Adrenal gland (tissue), 12 donors: ENCODE measurements around the gene CA10. TPM values are rescaled to one million over a fixed set of nuclear protein-coding genes. Genes with fewer than 3 reads are reported as not detected.

Experiments
- DNase-seq, 7 donors: peaks; one replicate each; pipeline ENCODE4 v3.0.0-alpha.2; 2019 to 2020
- H3K27ac ChIP-seq, 5 donors: fragments of 200-600 bp; sonication (generic) in 4 of 5; 1 replicate in 3 of 5; 2 replicates in 2 of 5; pipeline versions ENCODE4 v1.5.1 to v1.8.0; 2016 to 2020; ENCODE audit warnings: mild to moderate bottlenecking in 1 of 5
- H3K27me3 ChIP-seq: fragments of 200-600 bp; 2 replicates; pipeline ENCODE4 v1.8.0; 2021
- H3K36me3 ChIP-seq, 2 donors: fragments of 200-600 bp; replicated peaks in 1 of 2; 1 replicate in 1 of 2; 2 replicates in 1 of 2; pipeline versions ENCODE4 v1.5.1 to v1.8.0; 2018 to 2022
- H3K4me1 ChIP-seq, 2 donors: fragments of 200-600 bp; replicated peaks in 1 of 2; 1 replicate in 1 of 2; 2 replicates in 1 of 2; pipeline versions ENCODE4 v1.5.1 to v1.8.0; 2018 to 2021
- H3K4me3 ChIP-seq, 4 donors: fragments of 200-600 bp; sonication (generic) in 3 of 4; one replicate each; pipeline ENCODE4 v1.5.1; 2016 to 2018
- H3K9me3 ChIP-seq, 3 donors: fragments of 200-600 bp; sonication (generic) in 1 of 3; replicated peaks in 1 of 3; 1 replicate in 2 of 3; 2 replicates in 1 of 3; pipeline versions ENCODE4 v1.5.1 to v1.8.0; 2016 to 2021
- POLR2A ChIP-seq, 2 donors: fragments of 450-650 bp; IDR thresholded peaks; one replicate each; pipeline ENCODE4 v1.6.1; 2017; ENCODE audit warnings: antibody characterized with exemption in 2 of 2, mild to moderate bottlenecking in 2 of 2, moderate library complexity in 1 of 2
- whole genome bisulfite sequencing, 4 donors: extraction: QIAGEN DNeasy Blood & Tissue Kit in 2 of 4; methylation state at CpG; one replicate each; pipeline versions ENCODE4 v1.1.5 to v1.1.7; 2013 to 2017; 5-methylcytosine and 5-hydroxymethylcytosine counted together
- intact Hi-C, 2 donors: fragments of 100-400 bp; cut with DNase I; formaldehyde crosslinking; loops; one replicate each; pipeline versions ENCODE4 v1.14.1 to v1.15.0; 2022 to 2023
- polyA plus RNA-seq, 3 donors: library from polyadenylated mRNA; stranded (reverse); fragments of 200-250 nt in 2 of 3; fragments of 350-450 nt in 1 of 3; fragmentation: Illumina TruSeq in 1 of 3; extraction: RNeasy Lipid Tissue Mini Kit (QIAGEN cat#74804) in 1 of 3; gene quantifications; one replicate each; pipeline ENCODE4 v1.2.3, GENCODE V29; 2013 to 2014
- total RNA-seq, 9 donors: library from RNA; depleted of rRNA in 4 of 9; stranded (reverse); fragments of >200 nt in 4 of 9; fragments of 120-200 nt in 1 of 9; fragmentation: NEBNext Ultra II Directional in 1 of 9; extraction: Animal tissue kit (Norgen Biotek cat#: 25700) in 1 of 9; gene quantifications; one replicate each; pipeline versions ENCODE4 v1.1.0 to v1.2.4, GENCODE V29; 2013 to 2023
- TF ChIP-seq, protein P1 (sequence below), 6 experiments: fragments of 450-650 bp in 4 of 6; fragments of 200-600 bp in 2 of 6; sonication (generic) in 1 of 6; IDR thresholded peaks; 1 replicate in 5 of 6; 2 replicates in 1 of 6; pipeline versions ENCODE4 v1.5.1 to v1.8.0; 2016 to 2021; ENCODE audit warnings: antibody characterized with exemption in 6 of 6, mild to moderate bottlenecking in 2 of 6, moderate library complexity in 1 of 6
- donor health status: healthy with polysubstance abuse.
- donor health status: Bipolar disorder and iron deficiency.
- donor health status: DM: yes; HTN: yes; CAD: no.
- donor health status: DM: no; HTN: no; CAD: no.
- donor health status: DM: no; HTN: no; CAD: no.
- donor health status: DM: yes; HTN: yes; CAD: no.

Gene CA10
- total and polyA plus RNA-seq, 12 donors, result 0.27 to 3.1 (median 2.5) TPM; not detected in 5

- Histone ChIP-seq H3K4me1 (peaks cover 0 to 6% of the 10 kb centered on the region in 2 donors), H3K9me3 (no peaks in the 10 kb centered on the region), H3K27ac (no peak overlapping the region), H3K4me3 (no peak overlapping the region), H3K27me3 (no peaks in the 10 kb centered on the region), H3K36me3 (no peaks in the 10 kb centered on the region)
- WGBS, 4 donors, result 74 to 83% (median 80%) methylated on average over 6 of the region's 6 CpGs
- intact Hi-C loops, result no loop called here
- TF ChIP-seq POLR2A (IDR thresholded peaks at IDR 0.05), result no peak
- TF ChIP-seq, protein P1, sequence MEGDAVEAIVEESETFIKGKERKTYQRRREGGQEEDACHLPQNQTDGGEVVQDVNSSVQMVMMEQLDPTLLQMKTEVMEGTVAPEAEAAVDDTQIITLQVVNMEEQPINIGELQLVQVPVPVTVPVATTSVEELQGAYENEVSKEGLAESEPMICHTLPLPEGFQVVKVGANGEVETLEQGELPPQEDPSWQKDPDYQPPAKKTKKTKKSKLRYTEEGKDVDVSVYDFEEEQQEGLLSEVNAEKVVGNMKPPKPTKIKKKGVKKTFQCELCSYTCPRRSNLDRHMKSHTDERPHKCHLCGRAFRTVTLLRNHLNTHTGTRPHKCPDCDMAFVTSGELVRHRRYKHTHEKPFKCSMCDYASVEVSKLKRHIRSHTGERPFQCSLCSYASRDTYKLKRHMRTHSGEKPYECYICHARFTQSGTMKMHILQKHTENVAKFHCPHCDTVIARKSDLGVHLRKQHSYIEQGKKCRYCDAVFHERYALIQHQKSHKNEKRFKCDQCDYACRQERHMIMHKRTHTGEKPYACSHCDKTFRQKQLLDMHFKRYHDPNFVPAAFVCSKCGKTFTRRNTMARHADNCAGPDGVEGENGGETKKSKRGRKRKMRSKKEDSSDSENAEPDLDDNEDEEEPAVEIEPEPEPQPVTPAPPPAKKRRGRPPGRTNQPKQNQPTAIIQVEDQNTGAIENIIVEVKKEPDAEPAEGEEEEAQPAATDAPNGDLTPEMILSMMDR (IDR thresholded peaks at IDR 0.05), result no peak
- no peak for DNase-seq
Measured at GRCh38 chr17:51601622-51602261, 556.8 kb downstream of the CA10 start.

DNA sequence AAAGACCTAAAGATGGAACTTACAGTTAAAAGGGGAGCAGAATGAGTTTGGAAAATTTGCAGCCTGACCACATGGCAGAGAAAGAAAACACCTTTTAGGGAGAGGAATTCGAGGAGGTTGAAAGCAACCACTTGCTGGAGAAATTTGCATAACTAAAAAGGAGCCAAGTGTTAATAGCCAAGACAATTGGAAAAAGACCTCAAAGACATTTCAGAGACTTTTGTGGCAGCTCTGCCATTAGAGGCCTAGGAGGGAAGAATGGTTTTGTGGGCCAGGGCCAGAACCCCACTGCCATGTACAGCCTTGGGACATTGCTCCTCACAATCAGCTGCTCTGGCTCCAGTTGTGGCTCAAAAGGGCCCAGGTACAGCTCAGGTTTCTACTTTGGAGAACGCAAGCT lies 559.7 kb downstream of the CA10 start:
- H3K9me3 ChIP-seq, result no peaks in the 10 kb centered on the region
- DNase-seq, result no peak
- intact Hi-C loops, result no loop called here
- WGBS, 4 donors, result 76 to 88% (median 83%) methylated on average over 2 of the region's 2 CpGs
- no peak overlapping the region for H3K27ac ChIP-seq
- H3K36me3 ChIP-seq, result no peaks in the 10 kb centered on the region
- H3K27me3 ChIP-seq, result no peaks in the 10 kb centered on the region
- peaks cover 0 to 6% of the 10 kb centered on the region in 2 donors for H3K4me1 ChIP-seq
- no peak for TF ChIP-seq POLR2A (IDR thresholded peaks at IDR 0.05)
- TF ChIP-seq, protein P1 (IDR thresholded peaks at IDR 0.05), result no peak
- H3K4me3 ChIP-seq, result no peak overlapping the region

DNA sequence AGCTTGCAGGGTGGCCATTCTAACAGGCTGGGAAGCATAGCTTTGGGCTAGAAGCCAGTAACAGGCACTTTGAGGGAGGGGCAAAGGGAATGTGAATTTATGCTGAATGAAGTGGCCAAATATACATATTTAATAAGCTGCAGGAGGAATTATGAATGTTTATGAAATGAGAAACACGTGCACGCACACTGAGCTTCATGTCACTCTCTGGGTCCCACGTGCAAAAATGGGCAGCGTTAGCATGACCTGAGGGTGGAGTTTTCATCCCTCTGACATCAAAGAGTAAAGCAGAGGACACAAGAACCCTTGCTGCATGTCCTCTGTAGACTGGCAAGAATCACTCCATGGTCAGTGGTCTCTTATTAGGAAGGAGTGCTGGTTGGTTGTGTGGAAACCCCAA lies 561.2 kb downstream of the CA10 start:
- Histone ChIP-seq H3K27me3 (no peaks in the 10 kb centered on the region), H3K9me3 (no peaks in the 10 kb centered on the region), H3K4me1 (peaks cover 0 to 6% of the 10 kb centered on the region in 2 donors), H3K4me3 (no peak overlapping the region), H3K27ac (no peak overlapping the region), H3K36me3 (no peaks in the 10 kb centered on the region)
- no peak for DNase-seq
- intact Hi-C loops, result no loop called here
- no peak for TF ChIP-seq POLR2A (IDR thresholded peaks at IDR 0.05)
- TF ChIP-seq, protein P1 (IDR thresholded peaks at IDR 0.05), result no peak
- 90 to 95% (median 91%) methylated on average over 4 of the region's 4 CpGs for WGBS, 4 donors

DNA sequence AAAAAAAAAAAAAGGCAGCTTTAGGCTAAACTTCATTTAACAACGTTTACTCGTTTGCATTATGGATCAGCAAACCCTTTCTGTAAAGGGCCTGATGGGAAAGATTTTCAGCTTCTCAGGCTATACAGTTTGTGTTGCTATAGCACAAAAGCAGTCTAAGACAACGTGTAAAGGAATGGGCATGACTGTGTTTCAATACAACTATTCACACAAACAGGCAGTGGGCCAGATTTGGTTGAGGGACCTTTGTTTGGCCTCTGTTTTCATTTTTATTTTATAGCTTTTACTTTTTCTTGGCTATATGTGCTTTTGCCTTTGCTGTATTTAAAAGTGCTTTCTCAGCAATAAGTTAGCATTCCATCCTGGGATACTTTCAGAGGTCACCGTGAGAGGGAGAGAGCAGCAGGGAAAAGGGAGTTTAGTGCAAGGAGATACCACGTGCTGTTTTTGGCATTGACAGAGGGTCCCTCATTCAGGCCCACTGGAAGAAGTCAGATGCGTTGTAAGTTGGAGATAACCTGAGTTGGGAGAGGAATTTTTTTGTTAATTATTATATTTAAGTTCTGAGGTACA lies 562.6 kb downstream of the CA10 start:
- Histone ChIP-seq H3K27me3 (no peaks in the 10 kb centered on the region), H3K4me1 (peaks cover 0 to 4% of the 10 kb centered on the region in 2 donors), H3K27ac (no peak overlapping the region), H3K36me3 (no peaks in the 10 kb centered on the region), H3K4me3 (no peak overlapping the region), H3K9me3 (no peaks in the 10 kb centered on the region)
- no peak for TF ChIP-seq POLR2A (IDR thresholded peaks at IDR 0.05)
- TF ChIP-seq, protein P1 (IDR thresholded peaks at IDR 0.05), result no peak
- WGBS, 4 donors, result 55 to 77% (median 59%) methylated on average over 6 of the region's 6 CpGs
- no peak for DNase-seq
- intact Hi-C loops, result no loop called here
